ENCODE measurements around the gene BAHCC1. TPM values are rescaled to one million over a fixed set of nuclear protein-coding genes. Genes with fewer than 3 reads are reported as not detected.

Gene BAHCC1
- total and polyA plus RNA-seq, 2 donors (not counting 3 experiments of a cell fraction or from before 2014, with no cell fraction given) = 4.7 to 11.6 TPM

GRCh38 chr17:81464586-81464985 is 69.3 kb downstream of the BAHCC1 start:
- DNase-seq (ENCODE audit: low read depth, low spot score) (no peak), FAIRE-seq (no peak)
- Histone ChIP-seq H3K27me3 (ENCODE audit: control insufficient read depth in 2 of 2, insufficient read depth in 2 of 2, low read length in 2 of 2) (no peaks in the 10 kb centered on the region), H4K20me1 (replicated peaks; ENCODE audit: control insufficient read depth, extremely low read depth, insufficient read depth, low read length) (no peaks in the 10 kb centered on the region), H3K4me3 (replicated peaks in 1 of 3; ENCODE audit: insufficient read depth in 1 of 3, low read depth in 1 of 3, low read length in 3 of 3) (no peak overlapping the region), H3K9me1 (replicated peaks; ENCODE audit: control insufficient read depth, extremely low read depth, insufficient read depth, low read length) (no peaks in the 10 kb centered on the region), H3K27ac (ENCODE audit: insufficient read depth, low read depth, low read length) (no peak overlapping the region), H3K4me2 (ENCODE audit: insufficient read depth, low read length) (no peak overlapping the region), H3K9ac (replicated peaks; ENCODE audit: extremely low read depth, insufficient read depth, low read length) (no peak overlapping the region), H3K9me3 (replicated peaks; ENCODE audit: control insufficient read depth, insufficient read depth, low read length) (no peaks in the 10 kb centered on the region), H3K36me3 (ENCODE audit: control insufficient read depth in 2 of 2, extremely low read depth in 1 of 2, insufficient read depth in 2 of 2, low read length in 2 of 2) (no peaks in the 10 kb centered on the region), H2AFZ (ENCODE audit: low read depth, low read length) (no peak overlapping the region), H3K4me1 (ENCODE audit: control insufficient read depth, extremely low read depth, insufficient read depth, low read length) (no peaks in the 10 kb centered on the region), H3K79me2 (ENCODE audit: control insufficient read depth, insufficient read depth, low read length) (no peaks in the 10 kb centered on the region)
- POLR2A ChIA-PET = no interaction called here
- intact Hi-C loops (cut with micrococcal nuclease) = no loop called here
- dilution Hi-C loops (cut with MboI; ENCODE audit: extremely low pct_ligation_motif_present, low sequenced_read_pairs) = no loop called here
- TF ChIP-seq FOS (IDR thresholded peaks at IDR 0.05; ENCODE audit: borderline replicate concordance, insufficient read depth, low read length) = no peak
- no TSS peak for BruUV-seq (replicated peaks)
- CTCF ChIA-PET = no interaction called here

GRCh38 chr17:81465910-81466309 is 70.7 kb downstream of the BAHCC1 start:
- no peaks in the 10 kb centered on the region for H3K27me3 ChIP-seq (ENCODE audit: control insufficient read depth in 2 of 2, insufficient read depth in 2 of 2, low read length in 2 of 2)
- POLR2A ChIA-PET = no interaction called here
- TF ChIP-seq GATA2 (IDR thresholded peaks at IDR 0.05; ENCODE audit: insufficient read depth, insufficient read length, low read depth, low read length) = no peak
- TF ChIP-seq MAX (IDR thresholded peaks at IDR 0.05; ENCODE audit: insufficient read depth, insufficient read length) = no peak
- TF ChIP-seq JUN (IDR thresholded peaks at IDR 0.05; ENCODE audit: borderline replicate concordance, insufficient read depth, insufficient read length, low read depth) = no peak
- TF ChIP-seq POLR2AphosphoS5 (IDR thresholded peaks at IDR 0.05; ENCODE audit: insufficient read depth, low read depth, low read length) = no peak
- TF ChIP-seq FOS (IDR thresholded peaks at IDR 0.05; ENCODE audit: borderline replicate concordance, insufficient read depth, low read length) = no peak
- no peak for TF ChIP-seq MYC (IDR thresholded peaks at IDR 0.05; ENCODE audit: low read depth, low read length)
- no peak for TF ChIP-seq CTCF (IDR thresholded peaks at IDR 0.05; ENCODE audit: extremely low read depth in 1 of 2, insufficient read depth in 1 of 2, low read depth in 1 of 2, low read length in 2 of 2)
- no peak for TF ChIP-seq POLR2A (IDR thresholded peaks at IDR 0.05; ENCODE audit: low read depth, low read length)
- TF ChIP-seq EZH2 (IDR thresholded peaks at IDR 0.05; ENCODE audit: borderline replicate concordance, low read depth, low read length, severe bottlenecking) = no peak
- H3K9ac ChIP-seq (replicated peaks; ENCODE audit: extremely low read depth, insufficient read depth, low read length) = no peak overlapping the region
- no peak overlapping the region for H2AFZ ChIP-seq (ENCODE audit: low read depth, low read length)
- dilution Hi-C loops (cut with MboI; ENCODE audit: extremely low pct_ligation_motif_present, low sequenced_read_pairs) = no loop called here
- H3K9me1 ChIP-seq (replicated peaks; ENCODE audit: control insufficient read depth, extremely low read depth, insufficient read depth, low read length) = no peaks in the 10 kb centered on the region
- CTCF ChIA-PET = no interaction called here
- no peak overlapping the region for H3K4me3 ChIP-seq (replicated peaks in 1 of 3; ENCODE audit: insufficient read depth in 1 of 3, low read depth in 1 of 3, low read length in 3 of 3)
- BruUV-seq (replicated peaks) = no TSS peak
- H3K9me3 ChIP-seq (replicated peaks; ENCODE audit: control insufficient read depth, insufficient read depth, low read length) = no peaks in the 10 kb centered on the region
- DNase-seq (ENCODE audit: low read depth, low spot score) (no peak), FAIRE-seq (no peak)
- H3K27ac ChIP-seq (ENCODE audit: insufficient read depth, low read depth, low read length) = no peak overlapping the region
- no peaks in the 10 kb centered on the region for H4K20me1 ChIP-seq (replicated peaks; ENCODE audit: control insufficient read depth, extremely low read depth, insufficient read depth, low read length)
- no peaks in the 10 kb centered on the region for H3K4me1 ChIP-seq (ENCODE audit: control insufficient read depth, extremely low read depth, insufficient read depth, low read length)
- H3K36me3 ChIP-seq (ENCODE audit: control insufficient read depth in 2 of 2, extremely low read depth in 1 of 2, insufficient read depth in 2 of 2, low read length in 2 of 2) = no peaks in the 10 kb centered on the region
- H3K4me2 ChIP-seq (ENCODE audit: insufficient read depth, low read length) = no peak overlapping the region
- intact Hi-C loops (cut with micrococcal nuclease) = no loop called here
- no peaks in the 10 kb centered on the region for H3K79me2 ChIP-seq (ENCODE audit: control insufficient read depth, insufficient read depth, low read length)

Data from endothelial cell of umbilical vein (primary cell).